NCI-H1694 (cell line): ENCODE results near the gene RBM4B.
"Not testable (repeated sequence)": the region's sequence is repeated elsewhere in the genome, so short reads cannot be mapped to it uniquely, and the experiment has no call there.

ENCODE experiments used
- DNase-seq: peaks from one replicate; lab custom pipeline; 2025; lab: John Stamatoyannopoulos, UW

Gene RBM4B

GRCh38 chr11:66639814-66640340 is 37.8 kb downstream of the RBM4B start:
- DNase-seq, result not testable (repeated sequence)

- no peak for DNase-seq
Observed at GRCh38 chr11:66639066-66639813, 38.4 kb downstream of the RBM4B start.

GRCh38 chr11:66638177-66639065 is 39.3 kb downstream of the RBM4B start, which contains the start of gene RBM4:
Gene RBM4, plus strand, starts transcription at chr11:66638703. Its CDS starts 1,009 bp downstream, at chr11:66639712.
- DNase-seq, result peak; percentile 97

- DNase-seq, result no peak
Observed at GRCh38 chr11:66637557-66638176, 40.0 kb downstream of the RBM4B start.

GRCh38 chr11:66636411-66636810 is 41.3 kb downstream of the RBM4B start:
- no peak for DNase-seq

- DNase-seq, result no peak
Observed at GRCh38 chr11:66632952-66633351, 44.7 kb downstream of the RBM4B start.

GRCh38 chr11:66631883-66632282 is 45.8 kb downstream of the RBM4B start:
- DNase-seq, result no peak

GRCh38 chr11:66629356-66629755 is 48.3 kb downstream of the RBM4B start:
- DNase-seq, result no peak

GRCh38 chr11:66628061-66628603 is 49.6 kb downstream of the RBM4B start:
- no peak for DNase-seq

GRCh38 chr11:66626926-66627325 is 50.8 kb downstream of the RBM4B start:
- DNase-seq, result no peak

GRCh38 chr11:66626382-66626781 is 51.3 kb downstream of the RBM4B start:
- no peak for DNase-seq

GRCh38 chr11:66625752-66626149 is 51.9 kb downstream of the RBM4B start:
- no peak for DNase-seq

GRCh38 chr11:66625041-66625751 is 52.5 kb downstream of the RBM4B start:
- DNase-seq, result no peak

- no peak for DNase-seq
Observed at GRCh38 chr11:66624450-66624849, 53.2 kb downstream of the RBM4B start.

- no peak for DNase-seq
Observed at GRCh38 chr11:66619080-66619554, 58.6 kb downstream of the RBM4B start.

GRCh38 chr11:66617155-66617834 is 60.4 kb downstream of the RBM4B start:
- DNase-seq, result no peak

GRCh38 chr11:66616379-66617154 is 61.1 kb downstream of the RBM4B start, which contains the start of gene RBM14:
Gene RBM14, plus strand, starts transcription at chr11:66616630. Its CDS starts 91 bp downstream, at chr11:66616721.
- DNase-seq, result peak; percentile 96
